ENCODE measurements around the gene PGC. TPM values are rescaled to one million over a fixed set of nuclear protein-coding genes. Genes with fewer than 3 reads are reported as not detected.
A peak's percentile ranks its signal among the peaks of the same experiment; 100 is the strongest.

The PGC gene
- total and polyA plus RNA-seq, 2 of the 8 experiments (the other 6 are each of a cell fraction or from before 2014, with no cell fraction given), result 0.09 TPM; not detected in 1

DNA sequence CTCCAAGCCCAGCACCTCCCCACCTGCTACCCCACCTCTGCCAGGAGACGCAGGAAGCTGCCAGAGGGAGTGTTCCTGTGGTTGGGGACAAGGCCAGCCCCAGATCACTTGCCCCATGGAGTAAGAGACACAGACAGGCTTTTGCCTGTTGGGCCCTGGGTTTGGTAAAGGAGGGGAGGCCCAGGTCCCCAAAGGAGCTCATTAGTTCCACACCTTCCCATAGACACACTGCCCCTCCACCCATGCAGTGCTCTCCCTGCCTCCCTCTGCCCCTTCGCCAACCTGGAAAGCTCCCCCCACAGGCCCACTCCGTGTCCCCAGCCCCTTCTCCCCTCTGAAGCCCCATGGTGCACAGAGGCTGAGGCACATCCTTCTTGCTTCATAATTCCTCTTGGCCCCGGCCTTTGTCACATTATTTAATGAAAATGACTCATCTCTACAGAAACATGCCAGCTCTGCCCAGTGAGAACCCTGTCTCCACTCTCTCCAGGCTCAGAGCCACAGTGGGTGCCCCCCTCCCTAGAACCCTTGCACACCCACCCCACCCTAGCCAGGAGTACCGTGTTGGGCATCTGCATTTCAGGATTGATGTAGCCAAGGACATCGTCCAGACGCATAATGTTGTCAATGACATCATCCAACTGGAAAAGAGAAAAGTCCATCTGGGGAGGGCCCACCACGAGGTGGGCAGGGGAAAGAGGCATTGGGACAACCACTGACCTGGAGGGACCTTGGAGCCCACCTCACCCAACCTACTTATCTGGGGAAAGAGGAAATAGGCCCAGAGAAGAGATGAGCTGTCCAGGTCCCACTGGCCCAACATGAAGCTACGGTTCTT, 57.8 kb downstream of the PGC start:
- FAIRE-seq, result no peak
- TF ChIP-seq, protein P1, sequence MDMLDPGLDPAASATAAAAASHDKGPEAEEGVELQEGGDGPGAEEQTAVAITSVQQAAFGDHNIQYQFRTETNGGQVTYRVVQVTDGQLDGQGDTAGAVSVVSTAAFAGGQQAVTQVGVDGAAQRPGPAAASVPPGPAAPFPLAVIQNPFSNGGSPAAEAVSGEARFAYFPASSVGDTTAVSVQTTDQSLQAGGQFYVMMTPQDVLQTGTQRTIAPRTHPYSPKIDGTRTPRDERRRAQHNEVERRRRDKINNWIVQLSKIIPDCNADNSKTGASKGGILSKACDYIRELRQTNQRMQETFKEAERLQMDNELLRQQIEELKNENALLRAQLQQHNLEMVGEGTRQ (IDR thresholded peaks at IDR 0.05; ENCODE audit: low read length), result no peak
- no peak for TF ChIP-seq SUZ12 (IDR thresholded peaks at IDR 0.05; ENCODE audit: low read length)
- TF ChIP-seq BACH1 (IDR thresholded peaks at IDR 0.05; ENCODE audit: low read length), result no peak
- TF ChIP-seq JUND (IDR thresholded peaks at IDR 0.05; ENCODE audit: low read length), result no peak
- no peak for TF ChIP-seq KDM4A (IDR thresholded peaks at IDR 0.05; ENCODE audit: low read depth, low read length, severe bottlenecking)
- no peak for TF ChIP-seq RBBP5 (IDR thresholded peaks at IDR 0.05; ENCODE audit: borderline replicate concordance, low read depth, low read length)
- no peak for TF ChIP-seq GABPA (IDR thresholded peaks at IDR 0.05; ENCODE audit: borderline replicate concordance, insufficient read depth, low read length)
- no peak for TF ChIP-seq SP2 (IDR thresholded peaks at IDR 0.05; ENCODE audit: low read length)
- TF ChIP-seq TAF7 (optimal IDR thresholded peaks at IDR 0.05; ENCODE audit: borderline replicate concordance, low read depth, low read length), result no peak
- TF ChIP-seq TAF1 (IDR thresholded peaks at IDR 0.05; ENCODE audit: low read depth, low read length), result no peak
- no peak for TF ChIP-seq EGR1 (IDR thresholded peaks at IDR 0.05; ENCODE audit: borderline replicate concordance, low read depth, low read length)

More for the DNA sequence above, 57.8 kb downstream of the PGC start:
- H4K5ac ChIP-seq (ENCODE audit: insufficient read length, low read depth, low read length), result no peak overlapping the region
- no peak overlapping the region for H3K27ac ChIP-seq (ENCODE audit: low read depth, low read length)
- H3K36me3 ChIP-seq (ENCODE audit: control insufficient read depth in 2 of 4, insufficient read depth in 4 of 4, low read length in 3 of 4), result no peaks in the 10 kb centered on the region
- no peak overlapping the region for H3K4ac ChIP-seq (replicated peaks; ENCODE audit: insufficient read length, low read depth, low read length)
- no peak overlapping the region for H3K14ac ChIP-seq (ENCODE audit: insufficient read length)
- no peak overlapping the region for H2AK5ac ChIP-seq (ENCODE audit: low read depth, low read length)
- H2BK5ac ChIP-seq (ENCODE audit: low read depth, low read length), result no peak overlapping the region
- no peak overlapping the region for H3K23ac ChIP-seq (ENCODE audit: insufficient read length)
- H3K9ac ChIP-seq (replicated peaks in 1 of 4; ENCODE audit: extremely low read depth in 1 of 4, low read depth in 3 of 4, low read length in 3 of 4), result no peak overlapping the region
- H3K9me3 ChIP-seq (ENCODE audit: insufficient read depth in 2 of 2, low read depth in 1 of 2, low read length in 1 of 2), result no peaks in the 10 kb centered on the region
- H4K20me1 ChIP-seq (replicated peaks in 1 of 2; ENCODE audit: control insufficient read depth in 1 of 2, insufficient read depth in 2 of 2, low read length in 2 of 2), result no peaks in the 10 kb centered on the region
- H3K27me3 ChIP-seq (replicated peaks in 1 of 4; ENCODE audit: control insufficient read depth in 3 of 4, extremely low read depth in 1 of 4, insufficient read depth in 3 of 4, low read length in 3 of 4), result no peaks in the 10 kb centered on the region; a peak in 1 of 7 replicates
- no peak overlapping the region for H3K4me2 ChIP-seq (ENCODE audit: insufficient read depth in 1 of 2, low read depth in 2 of 2, low read length in 2 of 2)
- H2BK120ac ChIP-seq (replicated peaks; ENCODE audit: low read depth, low read length), result no peak overlapping the region
- 0 out of 2 replicates have a peak overlapping the region, but pooled peaks have one; percentile 17 for H2BK12ac ChIP-seq (ENCODE audit: low read depth, low read length)
- POLR2A ChIA-PET (ENCODE audit: partially characterized antibody), result interaction anchor here (0.5 to 1.4 kb wide), 3 partner anchors 49 to 481 kb away, joined by 3 to 4 read pairs (median 4); no protein-coding TSS in a partner anchor
- no peak overlapping the region for H3K4me3 ChIP-seq (ENCODE audit: extremely low read depth in 1 of 4, insufficient read depth in 2 of 4, low read depth in 3 of 4, low read length in 4 of 4)
- WGBS, 2 experiments (ENCODE audit: extremely low coverage in 1 of 2, insufficient coverage in 1 of 2, insufficient read length in 1 of 2, insufficient replicate concordance in 2 of 2, low coverage in 1 of 2, low lambda C conversion rate in 2 of 2, missing lambda C conversion rate in 1 of 2), result 82% methylated on average over 8 of the region's 9 CpGs; no CpG with 5 or more reads in 1 of the 2 experiments
- H3K18ac ChIP-seq (ENCODE audit: extremely low read depth, low read length), result no peak overlapping the region
- H2BK20ac ChIP-seq (ENCODE audit: low read length), result no peak overlapping the region
- H4K91ac ChIP-seq (replicated peaks; ENCODE audit: insufficient read length, low read length), result no peak overlapping the region
- H3K23me2 ChIP-seq (ENCODE audit: low read depth, low read length), result no peaks in the 10 kb centered on the region
- H3K56ac ChIP-seq (replicated peaks; ENCODE audit: insufficient read length, low read depth, low read length), result no peak overlapping the region
- DNase-seq (ENCODE audit: low read depth in 1 of 2, low spot score in 2 of 2), result no peak
- no peaks in the 10 kb centered on the region for H3K79me2 ChIP-seq (ENCODE audit: control insufficient read depth in 1 of 2, insufficient read depth in 2 of 2, low read length in 2 of 2)
- no peak overlapping the region for H2AFZ ChIP-seq (ENCODE audit: low read length)
- H2BK15ac ChIP-seq (ENCODE audit: low read length), result 0 out of 2 replicates have a peak overlapping the region, but pooled peaks have one; percentile 46
- peaks cover 5 to 16% (median 6%) of the 10 kb centered on the region in 4 experiments; a peak in 6 of 7 replicates for H3K4me1 ChIP-seq (replicated peaks in 1 of 4; ENCODE audit: control insufficient read depth in 3 of 4, insufficient read depth in 4 of 4, low read length in 3 of 4)
- H3K79me1 ChIP-seq (ENCODE audit: low read depth, low read length), result no peaks in the 10 kb centered on the region
- CTCF ChIA-PET (ENCODE audit: partially characterized antibody), result interaction anchor here (0.6 to 14.1 kb wide), 15 partner anchors 9 to 810 kb away, joined by 3 to 299 read pairs (median 5); no protein-coding TSS in a partner anchor
- no peak overlapping the region for H4K8ac ChIP-seq (ENCODE audit: extremely low read depth, insufficient read depth, low read length)

Measured in H1 (cell line).